ENCODE results near the gene GALNTL6. TPM values are rescaled to one million over a fixed set of nuclear protein-coding genes. Genes with fewer than 3 reads are reported as not detected.

Gene GALNTL6
- total RNA-seq, 1 donor from 2014 or later: 0.61 TPM

DNA sequence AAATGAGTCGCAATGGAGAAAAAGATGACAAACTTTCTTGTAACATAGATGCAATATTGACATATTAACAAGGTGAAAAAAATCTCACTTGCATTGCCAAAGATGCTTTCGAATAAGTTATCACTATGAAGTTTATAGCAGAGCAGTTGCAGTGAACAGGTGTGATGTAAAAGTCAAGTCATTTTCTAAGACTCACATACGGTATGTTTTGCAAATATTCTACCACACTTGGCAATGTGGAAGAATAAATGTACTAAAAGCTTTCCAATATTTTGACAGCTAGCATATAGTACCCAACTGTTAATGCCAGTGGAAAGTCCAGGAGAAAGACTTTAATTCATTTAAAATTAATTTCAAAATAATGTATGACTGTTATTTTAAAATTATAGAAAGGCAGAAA, 76.5 kb downstream of the GALNTL6 start:
- Mint-ChIP-seq H3K4me3 (ENCODE audit: unreplicated experiment) (no peak overlapping the region), H3K27ac (ENCODE audit: unreplicated experiment) (no peak overlapping the region), H3K4me1 (ENCODE audit: low read depth, unreplicated experiment) (peaks cover 3% of the 10 kb centered on the region), H3K9me3 (ENCODE audit: unreplicated experiment) (no peaks in the 10 kb centered on the region), H3K27me3 (ENCODE audit: low read depth, unreplicated experiment) (no peaks in the 10 kb centered on the region), H3K36me3 (ENCODE audit: low read depth, unreplicated experiment) (no peaks in the 10 kb centered on the region)
- Histone ChIP-seq H3K79me2 (ENCODE audit: insufficient read depth, low read length) (no peaks in the 10 kb centered on the region), H3K9ac (ENCODE audit: low read length) (no peak overlapping the region), H3K4me3 (ENCODE audit: insufficient read depth, low read depth, low read length) (no peak overlapping the region), H3K4me2 (ENCODE audit: low read length) (no peak overlapping the region), H3K36me3 (ENCODE audit: insufficient read depth, low read length) (no peaks in the 10 kb centered on the region), H3K27ac (ENCODE audit: low read depth, low read length) (no peak overlapping the region), H4K20me1 (ENCODE audit: insufficient read depth, low read length) (no peaks in the 10 kb centered on the region), H3K9me3 (ENCODE audit: insufficient read depth, low read depth, low read length) (no peaks in the 10 kb centered on the region), H3K4me1 (ENCODE audit: insufficient read depth, low read length) (no peaks in the 10 kb centered on the region), H2AFZ (ENCODE audit: low read depth, low read length) (no peak overlapping the region), H3K27me3 (ENCODE audit: insufficient read depth, low read length) (no peaks in the 10 kb centered on the region)
- DNase-seq (ENCODE audit: low read depth): no peak
- TF ChIP-seq, protein P1, sequence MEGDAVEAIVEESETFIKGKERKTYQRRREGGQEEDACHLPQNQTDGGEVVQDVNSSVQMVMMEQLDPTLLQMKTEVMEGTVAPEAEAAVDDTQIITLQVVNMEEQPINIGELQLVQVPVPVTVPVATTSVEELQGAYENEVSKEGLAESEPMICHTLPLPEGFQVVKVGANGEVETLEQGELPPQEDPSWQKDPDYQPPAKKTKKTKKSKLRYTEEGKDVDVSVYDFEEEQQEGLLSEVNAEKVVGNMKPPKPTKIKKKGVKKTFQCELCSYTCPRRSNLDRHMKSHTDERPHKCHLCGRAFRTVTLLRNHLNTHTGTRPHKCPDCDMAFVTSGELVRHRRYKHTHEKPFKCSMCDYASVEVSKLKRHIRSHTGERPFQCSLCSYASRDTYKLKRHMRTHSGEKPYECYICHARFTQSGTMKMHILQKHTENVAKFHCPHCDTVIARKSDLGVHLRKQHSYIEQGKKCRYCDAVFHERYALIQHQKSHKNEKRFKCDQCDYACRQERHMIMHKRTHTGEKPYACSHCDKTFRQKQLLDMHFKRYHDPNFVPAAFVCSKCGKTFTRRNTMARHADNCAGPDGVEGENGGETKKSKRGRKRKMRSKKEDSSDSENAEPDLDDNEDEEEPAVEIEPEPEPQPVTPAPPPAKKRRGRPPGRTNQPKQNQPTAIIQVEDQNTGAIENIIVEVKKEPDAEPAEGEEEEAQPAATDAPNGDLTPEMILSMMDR (IDR thresholded peaks at IDR 0.05; ENCODE audit: insufficient read depth, low read depth, low read length): no peak
- no peak for TF ChIP-seq EZH2 (IDR thresholded peaks at IDR 0.05; ENCODE audit: insufficient read depth, low read length)
- FAIRE-seq: no peak

DNA sequence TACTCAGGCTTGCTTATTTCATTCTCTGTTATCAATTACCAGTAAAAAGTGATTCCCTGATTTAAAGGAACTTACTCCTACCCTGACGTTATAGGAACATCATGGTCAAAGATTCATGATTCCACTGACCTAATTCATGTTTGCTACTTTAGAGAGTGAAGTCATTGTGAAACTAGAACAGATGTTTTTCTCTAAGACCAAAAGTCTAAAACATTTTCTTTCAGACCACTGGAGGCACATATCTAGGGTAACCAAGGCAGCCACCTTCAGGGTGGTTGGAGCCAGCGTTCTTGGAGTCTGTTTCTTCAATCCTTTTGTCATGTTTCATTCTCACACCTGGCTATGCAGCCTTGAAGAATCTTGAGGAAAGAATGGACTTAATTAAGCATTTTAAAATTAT, 77.8 kb downstream of the GALNTL6 start:
- FAIRE-seq (no peak), DNase-seq (ENCODE audit: low read depth) (no peak)
- Mint-ChIP-seq H3K36me3 (ENCODE audit: low read depth, unreplicated experiment) (no peaks in the 10 kb centered on the region), H3K9me3 (ENCODE audit: unreplicated experiment) (no peaks in the 10 kb centered on the region), H3K27ac (ENCODE audit: unreplicated experiment) (peak overlapping the region; percentile 34), H3K27me3 (ENCODE audit: low read depth, unreplicated experiment) (no peaks in the 10 kb centered on the region), H3K4me3 (ENCODE audit: unreplicated experiment) (no peak overlapping the region), H3K4me1 (ENCODE audit: low read depth, unreplicated experiment) (peaks cover 3% of the 10 kb centered on the region)
- H3K9me3 ChIP-seq (ENCODE audit: insufficient read depth, low read depth, low read length): no peaks in the 10 kb centered on the region
- TF ChIP-seq EZH2 (IDR thresholded peaks at IDR 0.05; ENCODE audit: insufficient read depth, low read length): no peak
- TF ChIP-seq, protein P1 (IDR thresholded peaks at IDR 0.05; ENCODE audit: insufficient read depth, low read depth, low read length): no peak
- no peak overlapping the region for H2AFZ ChIP-seq (ENCODE audit: low read depth, low read length)
- H4K20me1 ChIP-seq (ENCODE audit: insufficient read depth, low read length): no peaks in the 10 kb centered on the region
- H3K4me1 ChIP-seq (ENCODE audit: insufficient read depth, low read length): no peaks in the 10 kb centered on the region
- no peaks in the 10 kb centered on the region for H3K27me3 ChIP-seq (ENCODE audit: insufficient read depth, low read length)
- no peak overlapping the region for H3K4me3 ChIP-seq (ENCODE audit: insufficient read depth, low read depth, low read length)
- no peak overlapping the region for H3K9ac ChIP-seq (ENCODE audit: low read length)
- no peak overlapping the region for H3K4me2 ChIP-seq (ENCODE audit: low read length)
- no peak overlapping the region for H3K27ac ChIP-seq (ENCODE audit: low read depth, low read length)
- no peaks in the 10 kb centered on the region for H3K79me2 ChIP-seq (ENCODE audit: insufficient read depth, low read length)
- H3K36me3 ChIP-seq (ENCODE audit: insufficient read depth, low read length): no peaks in the 10 kb centered on the region

DNA sequence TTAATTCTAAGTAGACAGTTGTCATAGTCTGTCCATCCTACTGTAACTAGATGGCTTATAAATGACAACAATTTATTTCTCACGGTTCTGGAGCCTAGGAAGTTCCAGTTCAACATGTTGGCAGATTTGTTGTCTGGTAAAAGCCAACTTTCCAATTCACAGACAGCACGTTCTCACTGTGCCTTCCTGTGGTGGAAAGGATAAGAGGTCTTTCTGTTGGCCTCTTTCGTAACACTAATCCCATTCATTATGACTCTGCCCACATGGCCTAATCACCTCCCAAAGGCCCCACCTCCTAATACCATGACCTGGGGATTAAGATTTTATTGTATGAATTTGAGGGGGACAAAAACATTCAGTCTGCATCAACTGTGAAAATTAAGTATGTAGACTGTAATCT, 83.2 kb downstream of the GALNTL6 start:
- H3K36me3 ChIP-seq (ENCODE audit: insufficient read depth, low read length): no peaks in the 10 kb centered on the region
- H3K9me3 ChIP-seq (ENCODE audit: insufficient read depth, low read depth, low read length): no peaks in the 10 kb centered on the region
- Mint-ChIP-seq H3K9me3 (ENCODE audit: unreplicated experiment) (no peaks in the 10 kb centered on the region), H3K27ac (ENCODE audit: unreplicated experiment) (no peak overlapping the region), H3K4me1 (ENCODE audit: low read depth, unreplicated experiment) (no peaks in the 10 kb centered on the region), H3K36me3 (ENCODE audit: low read depth, unreplicated experiment) (no peaks in the 10 kb centered on the region), H3K4me3 (ENCODE audit: unreplicated experiment) (no peak overlapping the region), H3K27me3 (ENCODE audit: low read depth, unreplicated experiment) (no peaks in the 10 kb centered on the region)
- FAIRE-seq: no peak
- H3K27ac ChIP-seq (ENCODE audit: low read depth, low read length): no peak overlapping the region
- TF ChIP-seq, protein P1 (IDR thresholded peaks at IDR 0.05; ENCODE audit: insufficient read depth, low read depth, low read length): no peak
- TF ChIP-seq EZH2 (IDR thresholded peaks at IDR 0.05; ENCODE audit: insufficient read depth, low read length): no peak
- H4K20me1 ChIP-seq (ENCODE audit: insufficient read depth, low read length): no peaks in the 10 kb centered on the region
- H3K79me2 ChIP-seq (ENCODE audit: insufficient read depth, low read length): no peaks in the 10 kb centered on the region
- no peak overlapping the region for H3K9ac ChIP-seq (ENCODE audit: low read length)
- H3K4me1 ChIP-seq (ENCODE audit: insufficient read depth, low read length): no peaks in the 10 kb centered on the region
- no peaks in the 10 kb centered on the region for H3K27me3 ChIP-seq (ENCODE audit: insufficient read depth, low read length)
- H2AFZ ChIP-seq (ENCODE audit: low read depth, low read length): no peak overlapping the region
- H3K4me3 ChIP-seq (ENCODE audit: insufficient read depth, low read depth, low read length): no peak overlapping the region
- DNase-seq (ENCODE audit: low read depth): no peak
- H3K4me2 ChIP-seq (ENCODE audit: low read length): no peak overlapping the region
